HCT116 (cell line): ENCODE data around the gene COX7A2L. TPM values are rescaled to one million over a fixed set of nuclear protein-coding genes. Genes with fewer than 3 reads are reported as not detected.

Experiments
- ATAC-seq: fragments of 200-7000 bp; cut with Tn5 transposase; 2 replicates; pipeline ENCODE4 v1.9.1; 2020; ENCODE audit warnings: mild to moderate bottlenecking, moderate library complexity
- BruUV-seq: library from RNA; stranded (reverse); fragments of 400-500 nt; replicated peaks from 2 replicates; lab custom pipeline; 2021; lab: Mats Ljungman, UMichigan
- CTCF ChIA-PET: fragments of 300-600 bp; sonication (Branson Sonifier 250); formaldehyde crosslinking; loops from one replicate; lab custom pipeline; 2021; ENCODE audit warnings: antibody characterized with exemption; lab: Charles Lee
- POLR2A ChIA-PET: fragments of 300-600, 350-600 bp; sonication (Branson Sonifier 250); formaldehyde crosslinking; loops from one replicate; lab custom pipeline; 2021; ENCODE audit warnings: antibody characterized with exemption; lab: Charles Lee
- RAD21 ChIA-PET, 2 experiments: fragments of 300-600 bp; sonication (Branson Sonifier 250); formaldehyde crosslinking; loops; one replicate each; lab custom pipeline; 2023; ENCODE audit warnings: low total read pairs in 2 of 2; ENCODE audit not compliant: uncharacterized antibody in 2 of 2, unreplicated experiment in 2 of 2, low non-redundant PET in 1 of 2; lab: Charles Lee
- DNase-seq: peaks from one replicate; pipeline ENCODE4 v3.0.0-alpha.2; 2010; ENCODE audit warnings: low read depth, low spot score
- H2AFZ ChIP-seq: fragments of 200-600 bp; shearing (Covaris generic), sonication (generic); 2 replicates; pipeline ENCODE4 v1.6.1; 2017; ENCODE audit warnings: low read depth, mixed run types, mixed read lengths, antibody characterized with exemption, low read length; ENCODE audit not compliant: poor library complexity, severe bottlenecking
- H3K27ac ChIP-seq: 2 replicates; pipeline ENCODE4 v1.5.1; 2012; ENCODE audit warnings: low read depth, low read length
- H3K27me3 ChIP-seq: fragments of 200-600 bp; sonication (generic); 2 replicates; pipeline ENCODE4 v1.6.1; 2016; ENCODE audit warnings: mixed run types, low read length, mixed read lengths; ENCODE audit not compliant: insufficient read depth
- H3K36me3 ChIP-seq, 2 experiments: fragments of 200-500 bp in 1 of 2; fragments of 200-600 bp in 1 of 2; sonication (Bioruptor generic) in 1 of 2; sonication (generic) in 1 of 2; 2 replicates each; pipeline versions ENCODE4 v1.5.1 to v1.6.1; 2014 to 2016; ENCODE audit warnings: low read length in 2 of 2, inconsistent platforms in 1 of 2, mixed read lengths in 1 of 2, mixed run types in 1 of 2; ENCODE audit not compliant: insufficient read depth in 2 of 2, control insufficient read depth in 1 of 2
- H3K4me1 ChIP-seq, 2 experiments: fragments of 200-600 bp in 1 of 2; sonication (generic) in 1 of 2; 2 replicates each; pipeline versions ENCODE4 v1.5.1 to v1.6.1; 2012 to 2017; ENCODE audit warnings: low read length in 2 of 2, inconsistent platforms in 1 of 2, mild to moderate bottlenecking in 1 of 2, mixed read lengths in 1 of 2, mixed run types in 1 of 2, moderate library complexity in 1 of 2; ENCODE audit not compliant: insufficient read depth in 2 of 2, control insufficient read depth in 1 of 2
- H3K4me2 ChIP-seq: fragments of 200-600 bp; sonication (generic); 2 replicates; pipeline ENCODE4 v1.6.1; 2017; ENCODE audit warnings: mixed run types, low read length, mixed read lengths
- H3K4me3 ChIP-seq, 2 experiments: fragments of 200-600 bp in 1 of 2; sonication (generic) in 1 of 2; replicated peaks in 1 of 2; 2 replicates each; pipeline ENCODE4 v1.5.1; 2011 to 2016; ENCODE audit warnings: low read length in 2 of 2, control low read depth in 1 of 2, low read depth in 1 of 2, mild to moderate bottlenecking in 1 of 2, mixed read lengths in 1 of 2, mixed run types in 1 of 2
- H3K79me2 ChIP-seq: fragments of 200-600 bp; sonication (generic); 2 replicates; pipeline ENCODE4 v1.6.1; 2017; ENCODE audit warnings: mild to moderate bottlenecking, mixed run types, low read length, moderate library complexity, mixed read lengths; ENCODE audit not compliant: insufficient read depth
- H3K9ac ChIP-seq: fragments of 200-600 bp; sonication (generic); 2 replicates; pipeline ENCODE4 v1.6.1; 2016; ENCODE audit warnings: low read length, mixed read lengths
- H3K9me2 ChIP-seq: fragments of 200-600 bp; sonication (generic), shearing (Covaris generic); 2 replicates; pipeline ENCODE4 v1.6.1; 2017; ENCODE audit warnings: mixed run types, mild to moderate bottlenecking, moderate library complexity; ENCODE audit not compliant: insufficient read depth
- H3K9me3 ChIP-seq, 2 experiments: fragments of 200-500 bp in 1 of 2; fragments of 200-600 bp in 1 of 2; sonication (Bioruptor generic) in 1 of 2; sonication (generic) in 1 of 2; 2 replicates each; pipeline ENCODE4 v1.6.1; 2014 to 2017; ENCODE audit warnings: low read length in 2 of 2, mixed read lengths in 2 of 2, inconsistent platforms in 1 of 2, low read depth in 1 of 2, mild to moderate bottlenecking in 1 of 2, mixed run types in 1 of 2, moderate library complexity in 1 of 2; ENCODE audit not compliant: control insufficient read depth in 1 of 2, insufficient read depth in 1 of 2
- H4K20me1 ChIP-seq: fragments of 200-600 bp; sonication (generic), shearing (Covaris generic); 2 replicates; pipeline ENCODE4 v1.6.1; 2017; ENCODE audit warnings: mixed run types, mild to moderate bottlenecking, moderate library complexity; ENCODE audit not compliant: insufficient read depth
- CBX3 ChIP-seq: IDR thresholded peaks from 2 replicates; pipeline ENCODE4 v1.6.1; 2012; ENCODE audit warnings: low read depth
- CEBPB ChIP-seq: IDR thresholded peaks from 2 replicates; pipeline ENCODE4 v1.6.1; 2012; ENCODE audit warnings: low read depth
- EGR1 ChIP-seq: IDR thresholded peaks from 2 replicates; pipeline ENCODE4 v1.6.1; 2012; ENCODE audit warnings: low read depth
- ELF1 ChIP-seq: IDR thresholded peaks from 2 replicates; pipeline ENCODE4 v1.6.1; 2012; ENCODE audit warnings: low read depth, borderline replicate concordance
- EZH2 ChIP-seq: fragments of 200-600 bp; sonication (generic); IDR thresholded peaks from 2 replicates; pipeline ENCODE4 v1.6.1; 2017; ENCODE audit warnings: antibody characterized with exemption, mixed run types
- EZH2phosphoT487 ChIP-seq: fragments of 200-600 bp; IDR thresholded peaks from 2 replicates; pipeline ENCODE4 v1.6.1; 2018; ENCODE audit warnings: antibody characterized with exemption, borderline replicate concordance
- JUND ChIP-seq: IDR thresholded peaks from 2 replicates; pipeline ENCODE4 v1.6.1; 2012
- POLR2A ChIP-seq: IDR thresholded peaks from 2 replicates; pipeline ENCODE4 v1.7.0; 2011; ENCODE audit warnings: borderline replicate concordance; ENCODE audit not compliant: insufficient read depth, insufficient read length; ENCODE audit errors: extremely low read depth
- POLR2AphosphoS5 ChIP-seq: IDR thresholded peaks from 2 replicates; pipeline ENCODE4 v1.6.1; 2011; ENCODE audit warnings: mild to moderate bottlenecking, low read depth, low read length, moderate library complexity
- RAD21 ChIP-seq: IDR thresholded peaks from 2 replicates; pipeline ENCODE4 v1.6.1; 2012; ENCODE audit warnings: low read depth, mild to moderate bottlenecking
- SIN3A ChIP-seq: IDR thresholded peaks from 2 replicates; pipeline ENCODE4 v1.6.1; 2012; ENCODE audit warnings: low read depth
- SRF ChIP-seq: IDR thresholded peaks from 2 replicates; pipeline ENCODE4 v1.6.1; 2012; ENCODE audit warnings: low read depth
- TCF7L2 ChIP-seq: IDR thresholded peaks from 2 replicates; pipeline ENCODE4 v1.7.0; 2011; ENCODE audit warnings: borderline replicate concordance, inconsistent platforms; ENCODE audit not compliant: insufficient read depth, insufficient read length; ENCODE audit errors: extremely low read depth
- YY1 ChIP-seq: IDR thresholded peaks from 2 replicates; pipeline ENCODE4 v1.6.1; 2011; ENCODE audit warnings: low read length, low read depth, moderate library complexity, mild to moderate bottlenecking; ENCODE audit not compliant: insufficient replicate concordance; ENCODE audit errors: extremely low read depth
- ZFX ChIP-seq: fragments of 450-650 bp; IDR thresholded peaks from 2 replicates; pipeline ENCODE4 v1.6.1; 2017
- ZNF274 ChIP-seq: fragments of 200-500 bp; sonication (Bioruptor generic); IDR thresholded peaks from 2 replicates; pipeline ENCODE4 v1.6.1; 2014; ENCODE audit warnings: mild to moderate bottlenecking, low read depth, low read length, inconsistent platforms
- intact Hi-C: fragments of 100-400 bp; cut with micrococcal nuclease; formaldehyde crosslinking; loops from 2 replicates; pipeline ENCODE4 v1.10.0; 2022
- total RNA-seq: library from RNA; stranded (reverse); gene quantifications from one replicate; pipeline ENCODE4 v1.2.1, GENCODE V29; 2021; ENCODE audit not compliant: unreplicated experiment
- TF ChIP-seq, protein P1 (sequence below): IDR thresholded peaks from 2 replicates; pipeline ENCODE4 v1.6.1; 2012
- TF ChIP-seq, protein P2 (sequence below): IDR thresholded peaks from 2 replicates; pipeline ENCODE4 v1.6.1; 2012
- TF ChIP-seq, protein P3 (sequence below): IDR thresholded peaks from 2 replicates; pipeline ENCODE4 v1.6.1; 2011; ENCODE audit warnings: mild to moderate bottlenecking, low read length, moderate library complexity; ENCODE audit not compliant: insufficient replicate concordance; ENCODE audit errors: extremely low read depth

Gene COX7A2L
- total RNA-seq, 1 experiment from 2014 or later, result 104 TPM

DNA sequence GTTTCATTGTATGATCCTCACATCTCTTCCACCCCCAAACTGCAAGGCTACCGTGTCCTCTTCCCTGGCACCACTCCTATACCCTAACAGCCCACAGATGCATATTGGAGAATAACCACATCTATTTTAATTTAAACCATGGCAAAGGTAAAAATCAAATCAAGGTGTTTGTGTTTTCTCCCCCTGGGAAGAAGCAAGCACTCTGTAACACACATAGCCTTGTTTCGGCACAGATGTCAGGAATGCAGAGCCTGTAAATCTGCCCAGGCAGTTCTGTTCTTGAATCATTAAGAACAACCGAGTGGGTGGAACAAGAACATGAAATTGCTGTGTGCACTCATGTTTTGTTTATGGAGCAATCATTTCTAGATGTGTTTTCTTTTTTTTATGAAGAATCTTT is 6.8 kb upstream of the COX7A2L start:
- no peaks in the 10 kb centered on the region for H4K20me1 ChIP-seq
- H3K27me3 ChIP-seq, result no peaks in the 10 kb centered on the region
- H3K9me2 ChIP-seq, result no peaks in the 10 kb centered on the region
- no peak overlapping the region for H3K4me3 ChIP-seq
- RAD21 ChIA-PET, result no interaction called here
- POLR2A ChIA-PET, result no interaction called here
- no peaks in the 10 kb centered on the region for H3K36me3 ChIP-seq
- BruUV-seq, result no TSS peak
- no peak overlapping the region for H3K27ac ChIP-seq
- H3K4me2 ChIP-seq, result no peak overlapping the region
- no peak overlapping the region for H2AFZ ChIP-seq
- ATAC-seq, result no peak
- no peak overlapping the region for H3K9ac ChIP-seq
- DNase-seq, result no peak
- H3K4me1 ChIP-seq, result no peaks in the 10 kb centered on the region
- TF ChIP-seq, protein P1, sequence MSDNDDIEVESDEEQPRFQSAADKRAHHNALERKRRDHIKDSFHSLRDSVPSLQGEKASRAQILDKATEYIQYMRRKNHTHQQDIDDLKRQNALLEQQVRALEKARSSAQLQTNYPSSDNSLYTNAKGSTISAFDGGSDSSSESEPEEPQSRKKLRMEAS, result no peak
- TF ChIP-seq ZFX (no peak), POLR2A (no peak), YY1 (no peak), JUND (no peak), CEBPB (no peak), SRF (no peak), ELF1 (no peak), RAD21 (no peak), EGR1 (no peak), CBX3 (no peak), EZH2 (no peak), POLR2AphosphoS5 (no peak), EZH2phosphoT487 (no peak), TCF7L2 (no peak), SIN3A (no peak), ZNF274 (no peak)
- TF ChIP-seq, protein P2, sequence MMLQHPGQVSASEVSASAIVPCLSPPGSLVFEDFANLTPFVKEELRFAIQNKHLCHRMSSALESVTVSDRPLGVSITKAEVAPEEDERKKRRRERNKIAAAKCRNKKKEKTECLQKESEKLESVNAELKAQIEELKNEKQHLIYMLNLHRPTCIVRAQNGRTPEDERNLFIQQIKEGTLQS, result no peak
- TF ChIP-seq, protein P3, sequence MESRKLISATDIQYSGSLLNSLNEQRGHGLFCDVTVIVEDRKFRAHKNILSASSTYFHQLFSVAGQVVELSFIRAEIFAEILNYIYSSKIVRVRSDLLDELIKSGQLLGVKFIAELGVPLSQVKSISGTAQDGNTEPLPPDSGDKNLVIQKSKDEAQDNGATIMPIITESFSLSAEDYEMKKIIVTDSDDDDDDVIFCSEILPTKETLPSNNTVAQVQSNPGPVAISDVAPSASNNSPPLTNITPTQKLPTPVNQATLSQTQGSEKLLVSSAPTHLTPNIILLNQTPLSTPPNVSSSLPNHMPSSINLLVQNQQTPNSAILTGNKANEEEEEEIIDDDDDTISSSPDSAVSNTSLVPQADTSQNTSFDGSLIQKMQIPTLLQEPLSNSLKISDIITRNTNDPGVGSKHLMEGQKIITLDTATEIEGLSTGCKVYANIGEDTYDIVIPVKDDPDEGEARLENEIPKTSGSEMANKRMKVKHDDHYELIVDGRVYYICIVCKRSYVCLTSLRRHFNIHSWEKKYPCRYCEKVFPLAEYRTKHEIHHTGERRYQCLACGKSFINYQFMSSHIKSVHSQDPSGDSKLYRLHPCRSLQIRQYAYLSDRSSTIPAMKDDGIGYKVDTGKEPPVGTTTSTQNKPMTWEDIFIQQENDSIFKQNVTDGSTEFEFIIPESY, result no peak
- TF ChIP-seq, all 23 proteins: peak for 0
- intact Hi-C loops, result no loop called here
- no peaks in the 10 kb centered on the region for H3K9me3 ChIP-seq
- no peaks in the 10 kb centered on the region for H3K79me2 ChIP-seq
- CTCF ChIA-PET, result no interaction called here
